HG02642 (cell line): ENCODE measurements around the gene AKR1C8.
"Not testable (repeated sequence)": the region's sequence is repeated elsewhere in the genome, so short reads cannot be mapped to it uniquely, and the experiment has no call there.

Source experiments
- ATAC-seq: cut with Tn5 transposase; IDR thresholded peaks from one replicate; pipeline ENCODE4 v1.9.1; 2021; ENCODE audit warnings: mild to moderate bottlenecking; ENCODE audit not compliant: unreplicated experiment, poor library complexity

AKR1C8 gene

DNA sequence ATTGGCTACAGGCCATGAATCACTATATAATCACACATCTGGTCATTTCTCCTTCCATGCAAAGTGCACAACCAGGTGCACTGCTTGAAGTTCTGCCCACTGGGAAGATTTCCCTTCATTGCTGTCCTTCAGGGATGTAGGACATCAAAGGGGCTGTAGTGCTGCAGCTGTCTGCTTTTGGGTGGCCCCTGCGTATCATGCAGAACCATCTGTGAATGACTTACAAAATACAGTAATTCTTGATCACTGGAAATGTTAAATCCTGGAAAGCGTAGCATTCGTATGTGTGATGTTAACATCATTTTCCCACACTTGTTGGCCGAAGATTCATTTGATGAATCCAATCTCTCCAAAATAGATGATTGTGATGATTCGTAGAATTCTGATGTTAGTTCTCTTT lies 68.3 kb downstream of the AKR1C8 start:
- no peak for ATAC-seq

- ATAC-seq, result not testable (repeated sequence)
These were observed 75.1 kb downstream of the AKR1C8 start for GRCh38 chr10:5109861-5110260.

- ATAC-seq, result no peak
These were observed 76.1 kb downstream of the AKR1C8 start for GRCh38 chr10:5108658-5109416.

- ATAC-seq, result no peak
These were observed 77.0 kb downstream of the AKR1C8 start for GRCh38 chr10:5107860-5108526.

GRCh38 chr10:5106553-5106952 lies 78.4 kb downstream of the AKR1C8 start:
- no peak for ATAC-seq

GRCh38 chr10:5105626-5106025 lies 79.3 kb downstream of the AKR1C8 start:
- no peak for ATAC-seq
